HepG2 (cell line): Measurements from ENCODE around the gene SLC25A25. TPM values are rescaled to one million over a fixed set of nuclear protein-coding genes. Genes with fewer than 3 reads are reported as not detected.

Experiments
- ATAC-seq: fragments of 200-7000 bp; cut with Tn5 transposase; 3 replicates; pipeline ENCODE4 v1.9.1; 2020; ENCODE audit warnings: mild to moderate bottlenecking, moderate library complexity
- BruUV-seq: library from RNA; stranded (reverse); fragments of 400-500 nt; replicated peaks from 2 replicates; lab custom pipeline; 2021; lab: Mats Ljungman, UMichigan
- CTCF ChIA-PET: fragments of 300-600 bp; formaldehyde crosslinking; extraction: SDS; loops from one replicate; lab custom pipeline; 2021; ENCODE audit warnings: low total read pairs, inconsistent platforms, low intra/inter-chr PET ratio; lab: Yijun Ruan, JAX
- POLR2A ChIA-PET: fragments of 350-600 bp; sonication (Branson Sonifier 250); formaldehyde crosslinking; loops from one replicate; lab custom pipeline; 2020; ENCODE audit warnings: antibody characterized with exemption, inconsistent platforms; lab: Yijun Ruan, JAX
- DNase-seq: peaks from one replicate; pipeline ENCODE4 v3.0.0-alpha.2; 2015; ENCODE audit warnings: low spot score
- FAIRE-seq: peaks from 3 replicates; lab custom pipeline; 2011; peaks lifted over from hg19 to GRCh38; lab: Jason Lieb, UNC
- H2AFZ ChIP-seq: one replicate; pipeline ENCODE4 v1.6.1; 2011; ENCODE audit warnings: low read length, inconsistent platforms
- H3K27ac ChIP-seq: fragments of 300-600 bp; 3 replicates; pipeline ENCODE4 v1.8.0; 2011; ENCODE audit warnings: mixed run types, mild to moderate bottlenecking, mixed read lengths, low read length, inconsistent platforms; ENCODE audit not compliant: insufficient read depth; ENCODE audit errors: extremely low read length
- H3K27me3 ChIP-seq, 2 experiments: fragments of 200-600 bp in 1 of 2; 2 replicates in 1 of 2; 3 replicates in 1 of 2; pipeline versions ENCODE4 v1.6.0 to v1.8.0; 2011; ENCODE audit warnings: low read length in 2 of 2, mild to moderate bottlenecking in 2 of 2, moderate library complexity in 2 of 2, inconsistent platforms in 1 of 2; ENCODE audit not compliant: insufficient read depth in 2 of 2, control insufficient read depth in 1 of 2
- H3K36me3 ChIP-seq, 2 experiments: fragments of 200-600 bp in 1 of 2; replicated peaks in 1 of 2; 2 replicates in 1 of 2; 3 replicates in 1 of 2; pipeline versions ENCODE4 v1.5.1 to v1.8.0; 2011; ENCODE audit warnings: low read length in 2 of 2, inconsistent platforms in 1 of 2; ENCODE audit not compliant: insufficient read depth in 2 of 2, control insufficient read depth in 1 of 2
- H3K4me1 ChIP-seq: 2 replicates; pipeline ENCODE4 v1.5.1; 2012; ENCODE audit warnings: low read length, inconsistent platforms; ENCODE audit not compliant: insufficient read depth
- H3K4me2 ChIP-seq: 2 replicates; pipeline ENCODE4 v1.6.0; 2011; ENCODE audit warnings: low read depth, low read length, inconsistent platforms
- H3K4me3 ChIP-seq, 3 experiments: fragments of 200-600 bp in 1 of 3; sonication (generic), shearing (Covaris generic) in 1 of 3; replicated peaks in 1 of 3; 2 replicates each; pipeline ENCODE4 v1.5.1; 2011 to 2016; ENCODE audit warnings: low read length in 3 of 3, inconsistent platforms in 2 of 3, low read depth in 2 of 3, mild to moderate bottlenecking in 2 of 3, control low read depth in 1 of 3, mixed read lengths in 1 of 3; ENCODE audit not compliant: insufficient read depth in 1 of 3
- H3K79me2 ChIP-seq: one replicate; pipeline ENCODE4 v1.6.1; 2011; ENCODE audit warnings: low read length, inconsistent platforms; ENCODE audit not compliant: insufficient read depth
- H3K9ac ChIP-seq: 2 replicates; pipeline ENCODE4 v1.6.0; 2011; ENCODE audit warnings: mild to moderate bottlenecking, low read depth, low read length, inconsistent platforms; ENCODE audit not compliant: insufficient read depth
- H3K9me3 ChIP-seq: 2 replicates; pipeline ENCODE4 v1.5.1; 2012; ENCODE audit warnings: mild to moderate bottlenecking, low read length
- H4K20me1 ChIP-seq: 2 replicates; pipeline ENCODE4 v1.6.0; 2011; ENCODE audit warnings: inconsistent platforms, mild to moderate bottlenecking, low read length, moderate library complexity; ENCODE audit not compliant: insufficient read depth
- ATF3 ChIP-seq: sonication (generic); formaldehyde crosslinking; IDR thresholded peaks from 2 replicates; pipeline ENCODE4 v1.4.0; 2020; ENCODE audit warnings: missing genetic modification reagents
- CEBPG ChIP-seq: IDR thresholded peaks from 2 replicates; pipeline ENCODE4 v1.6.1; 2016
- FOXA1 ChIP-seq, 2 experiments: fragments of 450-650 bp in 1 of 2; sonication (generic) in 1 of 2; formaldehyde crosslinking in 1 of 2; IDR thresholded peaks; 2 replicates each; pipeline versions ENCODE4 v1.4.0 to v1.6.1; 2016 to 2020; ENCODE audit warnings: missing genetic modification reagents in 1 of 2
- RFXAP ChIP-seq: sonication (generic); formaldehyde crosslinking; IDR thresholded peaks from 2 replicates; pipeline ENCODE4 v1.4.0; 2020; ENCODE audit warnings: missing genetic modification reagents, borderline replicate concordance
- ZBTB2 ChIP-seq: sonication (generic); formaldehyde crosslinking; IDR thresholded peaks from 2 replicates; pipeline ENCODE4 v1.8.0; 2022; ENCODE audit warnings: low read depth, missing genetic modification reagents
- ZNF749 ChIP-seq: sonication (generic); formaldehyde crosslinking; IDR thresholded peaks from 2 replicates; pipeline ENCODE4 v1.8.0; 2022; ENCODE audit warnings: mild to moderate bottlenecking, missing genetic modification reagents, moderate library complexity, borderline replicate concordance
- WGBS: methylation state at CpG from one replicate; pipeline ENCODE4 v1.1.6; 2017; ENCODE audit warnings: low lambda C conversion rate; 5-methylcytosine and 5-hydroxymethylcytosine counted together
- in situ Hi-C: cut with HindIII; loops from 2 replicates; pipeline ENCODE4 v1.10.0; 2017; ENCODE audit warnings: low pct_unique_long_range_greater_than_20kb; ENCODE audit not compliant: extremely low pct_ligation_motif_present
- intact Hi-C: fragments of 100-400 bp; cut with micrococcal nuclease; formaldehyde crosslinking; loops from one replicate; pipeline ENCODE4 v1.10.0; 2022; ENCODE audit not compliant: unreplicated experiment
- polyA plus RNA-seq, 8 experiments: library from polyadenylated mRNA; depleted of rRNA in 3 of 8; stranded (reverse) in 7 of 8; unstranded in 1 of 8; fragments of >200 nt; fragmentation: Illumina TruSeq in 4 of 8; extraction: Trizol in 4 of 8; gene quantifications; 2 replicates each; pipeline versions ENCODE4 v1.2.1 to v1.2.3, GENCODE V29; 2011 to 2016; ENCODE audit warnings: low read depth in 4 of 8, missing spikeins in 1 of 8, mixed read lengths in 1 of 8; ENCODE audit not compliant: insufficient read depth in 1 of 8
- total RNA-seq, 5 experiments: library from RNA; depleted of rRNA; stranded (reverse); fragments of >200 nt; fragmentation: Illumina TruSeq; extraction: Trizol; gene quantifications; 2 replicates each; pipeline ENCODE4 v1.2.3, GENCODE V29; 2016; ENCODE audit warnings: low read depth in 1 of 5
- TF ChIP-seq, protein P1 (sequence below): sonication (generic); formaldehyde crosslinking; IDR thresholded peaks from 2 replicates; pipeline ENCODE4 v1.5.0; 2020; ENCODE audit warnings: missing genetic modification reagents
- TF ChIP-seq, protein P2 (sequence below): sonication (generic); formaldehyde crosslinking; IDR thresholded peaks from 2 replicates; pipeline ENCODE4 v1.8.1; 2022; ENCODE audit warnings: low read depth, mild to moderate bottlenecking, missing genetic modification reagents

Gene SLC25A25
- total and polyA plus RNA-seq, 2 of the 13 experiments (the other 11 are each of a cell fraction or from before 2014, with no cell fraction given): 10.5 to 24.8 TPM

DNA sequence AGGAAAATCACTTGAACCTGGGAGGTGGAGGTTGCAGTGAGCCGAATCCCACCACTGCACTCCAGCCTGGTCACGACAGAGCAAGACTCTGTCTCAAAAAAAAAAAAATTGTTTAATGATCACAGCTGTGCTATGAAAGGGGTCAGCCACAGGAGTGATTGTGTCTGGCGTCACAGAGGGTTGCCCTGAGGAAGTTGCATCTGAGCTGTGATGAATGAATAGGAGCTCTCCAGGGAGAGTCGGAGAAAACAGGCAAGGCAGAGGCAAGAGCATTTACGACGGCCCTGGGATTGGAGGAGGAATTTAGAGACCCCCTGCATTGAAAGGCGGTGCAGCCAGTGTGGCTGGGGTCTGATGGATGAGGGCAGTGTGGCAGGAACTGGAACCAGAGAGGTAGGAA lies 26.0 kb upstream of the SLC25A25 start:
- no peaks in the 10 kb centered on the region for H3K9me3 ChIP-seq
- 42% methylated on average over 7 of the region's 7 CpGs for WGBS
- no peaks in the 10 kb centered on the region for H4K20me1 ChIP-seq
- H3K4me3 ChIP-seq: no peak overlapping the region
- H3K27me3 ChIP-seq: peaks cover 2 to 3% of the 10 kb centered on the region in 2 experiments; a peak in 1 of 5 replicates
- H3K9ac ChIP-seq: no peak overlapping the region
- DNase-seq (no peak), FAIRE-seq (no peak), ATAC-seq (no peak)
- intact Hi-C loops (no loop called here), in situ Hi-C loops (no loop called here)
- ChIA-PET POLR2A (no interaction called here), CTCF (no interaction called here)
- no peak for TF ChIP-seq ATF3 (CRISPR knock-in tag)
- TF ChIP-seq FOXA1 (IDR thresholded peaks at IDR 0.05): no peak
- no peak for TF ChIP-seq FOXA1 (CRISPR knock-in tag; IDR thresholded peaks at IDR 0.05)
- no peak for TF ChIP-seq ZNF749 (CRISPR knock-in tag)
- no peak for TF ChIP-seq ZBTB2 (CRISPR knock-in tag)
- no peak for TF ChIP-seq CEBPG (CRISPR knock-in tag)
- no peak for TF ChIP-seq RFXAP (CRISPR knock-in tag)
- TF ChIP-seq, protein P1, sequence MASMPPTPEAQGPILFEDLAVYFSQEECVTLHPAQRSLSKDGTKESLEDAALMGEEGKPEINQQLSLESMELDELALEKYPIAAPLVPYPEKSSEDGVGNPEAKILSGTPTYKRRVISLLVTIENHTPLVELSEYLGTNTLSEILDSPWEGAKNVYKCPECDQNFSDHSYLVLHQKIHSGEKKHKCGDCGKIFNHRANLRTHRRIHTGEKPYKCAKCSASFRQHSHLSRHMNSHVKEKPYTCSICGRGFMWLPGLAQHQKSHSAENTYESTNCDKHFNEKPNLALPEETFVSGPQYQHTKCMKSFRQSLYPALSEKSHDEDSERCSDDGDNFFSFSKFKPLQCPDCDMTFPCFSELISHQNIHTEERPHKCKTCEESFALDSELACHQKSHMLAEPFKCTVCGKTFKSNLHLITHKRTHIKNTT (CRISPR knock-in tag): no peak
- TF ChIP-seq, protein P2, sequence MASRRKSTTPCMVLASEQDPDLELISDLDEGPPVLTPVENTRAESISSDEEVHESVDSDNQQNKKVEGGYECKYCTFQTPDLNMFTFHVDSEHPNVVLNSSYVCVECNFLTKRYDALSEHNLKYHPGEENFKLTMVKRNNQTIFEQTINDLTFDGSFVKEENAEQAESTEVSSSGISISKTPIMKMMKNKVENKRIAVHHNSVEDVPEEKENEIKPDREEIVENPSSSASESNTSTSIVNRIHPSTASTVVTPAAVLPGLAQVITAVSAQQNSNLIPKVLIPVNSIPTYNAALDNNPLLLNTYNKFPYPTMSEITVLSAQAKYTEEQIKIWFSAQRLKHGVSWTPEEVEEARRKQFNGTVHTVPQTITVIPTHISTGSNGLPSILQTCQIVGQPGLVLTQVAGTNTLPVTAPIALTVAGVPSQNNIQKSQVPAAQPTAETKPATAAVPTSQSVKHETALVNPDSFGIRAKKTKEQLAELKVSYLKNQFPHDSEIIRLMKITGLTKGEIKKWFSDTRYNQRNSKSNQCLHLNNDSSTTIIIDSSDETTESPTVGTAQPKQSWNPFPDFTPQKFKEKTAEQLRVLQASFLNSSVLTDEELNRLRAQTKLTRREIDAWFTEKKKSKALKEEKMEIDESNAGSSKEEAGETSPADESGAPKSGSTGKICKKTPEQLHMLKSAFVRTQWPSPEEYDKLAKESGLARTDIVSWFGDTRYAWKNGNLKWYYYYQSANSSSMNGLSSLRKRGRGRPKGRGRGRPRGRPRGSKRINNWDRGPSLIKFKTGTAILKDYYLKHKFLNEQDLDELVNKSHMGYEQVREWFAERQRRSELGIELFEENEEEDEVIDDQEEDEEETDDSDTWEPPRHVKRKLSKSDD (CRISPR knock-in tag): no peak
- no peaks in the 10 kb centered on the region for H3K79me2 ChIP-seq
- H2AFZ ChIP-seq: no peak overlapping the region
- H3K4me1 ChIP-seq: peaks cover 50% of the 10 kb centered on the region
- H3K36me3 ChIP-seq: no peaks in the 10 kb centered on the region
- H3K4me2 ChIP-seq: no peak overlapping the region
- no peak overlapping the region for H3K27ac ChIP-seq
- BruUV-seq: no TSS peak
